PC-3 (cell line): Measurements from ENCODE around the gene LTC4S.

ENCODE experiments used
- CTCF ChIP-seq: fragments of 300-600 bp; sonication (generic); conservative IDR thresholded peaks from 2 replicates; pipeline ENCODE4 v1.5.1; 2017; ENCODE audit warnings: antibody characterized with exemption, low read depth, mild to moderate bottlenecking, low read length
- EZH2 ChIP-seq: fragments of 300-600 bp; sonication (generic); IDR thresholded peaks from one replicate; pipeline ENCODE4 v1.6.1; 2017; ENCODE audit warnings: antibody characterized with exemption, mild to moderate bottlenecking, low read length; ENCODE audit not compliant: unreplicated experiment
- EZH2phosphoT487 ChIP-seq: fragments of 300-600 bp; sonication (generic); IDR thresholded peaks from 2 replicates; pipeline ENCODE4 v1.6.1; 2018; ENCODE audit warnings: mild to moderate bottlenecking, antibody characterized with exemption, low read length, borderline replicate concordance

- TF ChIP-seq CTCF: no peak
- TF ChIP-seq EZH2: no peak
- TF ChIP-seq EZH2phosphoT487: no peak
Measured at GRCh38 chr5:179762781-179763176, 31.0 kb upstream of the LTC4S start.
